GM19023 (cell line): ENCODE measurements around the gene ZNF423.

Source experiments
- ATAC-seq: cut with Tn5 transposase; IDR thresholded peaks from one replicate; pipeline ENCODE4 v1.9.1; 2021; ENCODE audit warnings: mild to moderate bottlenecking, moderate library complexity; ENCODE audit not compliant: unreplicated experiment

Gene ZNF423

DNA sequence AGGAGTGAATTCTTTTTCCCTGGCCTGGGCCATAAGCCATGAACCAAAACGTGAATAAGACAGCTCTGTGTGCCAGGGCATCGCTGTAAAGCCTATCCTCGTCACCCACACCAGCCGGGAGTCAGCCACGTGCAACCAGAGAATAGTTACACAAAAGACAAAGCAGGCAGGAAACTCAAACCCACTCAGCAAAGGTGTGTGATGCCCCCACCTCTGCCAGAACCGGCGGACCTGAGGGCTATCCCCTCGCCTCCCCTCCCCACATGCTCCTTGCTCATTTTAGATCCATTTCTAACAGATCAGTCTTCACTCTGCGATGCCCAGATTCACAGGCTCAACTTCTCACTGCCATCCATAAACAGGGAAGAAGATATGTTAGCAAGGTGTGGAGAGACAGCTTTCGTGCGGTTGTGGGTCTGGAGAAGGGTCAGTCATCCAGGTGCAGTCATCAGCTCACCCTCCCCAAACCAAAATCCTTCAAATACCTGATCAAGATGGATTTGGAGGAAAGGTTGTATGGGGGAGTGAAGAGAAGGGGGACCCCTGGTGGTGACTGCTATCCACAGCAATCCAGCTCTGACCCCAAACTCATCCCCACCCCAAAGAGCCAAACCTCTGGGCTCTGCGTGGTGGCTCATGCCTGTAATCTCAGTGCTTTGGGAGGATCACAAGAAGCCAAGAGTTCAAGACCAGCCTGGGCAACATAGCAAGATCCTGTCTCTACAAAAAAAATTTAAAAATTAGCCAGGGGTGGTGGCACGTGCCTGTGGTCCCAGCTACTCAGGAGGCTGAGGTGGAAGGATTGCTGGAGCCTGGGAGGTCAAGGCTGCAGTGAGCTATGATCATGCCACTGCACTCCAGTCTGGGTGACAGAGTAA, 263.1 kb downstream of the ZNF423 start:
- no peak for ATAC-seq

DNA sequence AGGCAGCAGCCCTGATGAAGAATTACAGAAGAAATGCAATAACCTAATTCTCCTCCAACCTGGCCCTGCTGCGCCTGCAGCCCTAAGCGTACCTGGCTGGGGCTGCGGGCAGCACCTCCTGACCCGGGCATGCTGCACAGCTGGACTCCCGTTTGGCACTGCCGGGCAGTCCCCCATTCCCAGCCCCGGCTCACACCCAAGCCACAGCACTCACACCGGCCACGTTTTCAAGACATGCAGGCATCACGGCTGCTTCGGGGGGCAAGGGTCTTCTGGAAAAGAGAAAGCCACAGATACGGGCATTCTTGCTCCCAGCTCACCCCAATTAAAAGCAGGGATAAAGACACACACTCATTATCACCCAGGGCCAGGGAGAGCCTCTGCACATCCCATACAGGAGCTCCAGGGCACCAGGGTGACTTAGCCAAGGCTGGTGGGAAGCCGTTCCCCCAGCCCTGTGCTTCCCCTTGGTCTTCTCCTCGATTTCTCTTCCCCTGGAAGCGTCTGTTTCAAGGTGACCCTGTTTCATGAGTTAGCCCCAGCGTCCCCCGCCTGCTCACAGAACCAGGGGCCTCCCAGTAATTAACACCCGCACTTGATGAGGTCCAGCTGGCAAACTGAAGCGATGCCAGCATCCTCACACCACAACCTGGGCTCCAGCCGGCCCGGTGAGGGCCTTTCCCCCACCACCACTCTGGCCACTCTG, 265.6 kb downstream of the ZNF423 start:
- no peak for ATAC-seq

DNA sequence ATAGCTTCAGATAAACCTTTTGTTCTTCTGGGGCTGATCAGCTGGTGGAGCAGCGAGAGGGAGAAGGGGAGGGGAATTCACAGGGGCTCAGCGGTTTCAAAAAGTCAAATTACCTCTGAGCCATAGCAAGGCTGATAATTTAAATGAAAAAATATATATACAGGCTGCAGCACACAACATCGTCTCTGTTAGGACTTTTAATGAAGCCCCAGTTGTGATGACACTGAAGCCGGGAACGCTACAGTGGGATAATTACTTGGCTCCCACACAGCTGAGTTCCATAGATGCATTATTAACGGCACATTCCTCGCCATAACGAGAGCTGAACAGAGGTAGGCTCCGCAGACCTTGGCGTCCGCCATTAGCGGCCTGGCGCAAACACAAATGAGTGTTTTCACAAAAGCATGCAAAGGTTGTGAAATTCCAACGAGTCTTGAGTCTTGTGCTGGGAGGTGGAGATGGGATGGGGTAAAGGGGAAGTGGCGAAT, 266.3 kb downstream of the ZNF423 start:
- ATAC-seq = no peak

DNA sequence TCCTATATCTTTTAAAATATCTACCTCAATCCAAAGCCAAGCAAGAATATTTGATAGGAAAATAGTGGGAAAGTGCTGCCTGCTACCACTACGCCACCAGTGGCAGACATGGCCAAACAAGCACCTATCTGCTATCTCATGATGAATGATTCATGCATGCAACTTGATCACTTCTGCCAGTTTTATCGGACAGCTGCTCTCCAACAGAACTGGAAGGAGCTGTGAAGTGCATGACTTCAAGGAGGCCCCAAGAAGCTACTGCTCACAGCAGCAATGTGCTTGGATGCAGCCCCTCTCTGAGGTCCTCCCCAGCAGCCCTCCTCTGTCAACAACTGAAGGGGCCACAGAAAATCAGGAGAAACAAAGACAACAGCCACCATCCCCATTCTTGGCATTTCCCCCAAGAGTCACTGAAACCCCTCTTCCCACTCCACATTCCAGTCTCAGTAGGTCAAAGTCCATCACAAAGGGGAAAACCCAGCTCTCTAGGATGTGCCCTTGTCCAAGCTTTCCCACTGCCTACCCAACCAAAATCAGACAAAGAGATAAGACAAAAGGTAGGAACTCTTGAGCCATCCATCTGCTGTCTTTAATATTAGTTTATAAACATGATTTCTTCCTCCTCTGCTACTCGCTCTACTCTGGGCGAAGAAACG, 267.1 kb downstream of the ZNF423 start:
- ATAC-seq = no peak

- no peak for ATAC-seq
Observed at GRCh38 chr16:49588026-49588425, 267.9 kb downstream of the ZNF423 start.

DNA sequence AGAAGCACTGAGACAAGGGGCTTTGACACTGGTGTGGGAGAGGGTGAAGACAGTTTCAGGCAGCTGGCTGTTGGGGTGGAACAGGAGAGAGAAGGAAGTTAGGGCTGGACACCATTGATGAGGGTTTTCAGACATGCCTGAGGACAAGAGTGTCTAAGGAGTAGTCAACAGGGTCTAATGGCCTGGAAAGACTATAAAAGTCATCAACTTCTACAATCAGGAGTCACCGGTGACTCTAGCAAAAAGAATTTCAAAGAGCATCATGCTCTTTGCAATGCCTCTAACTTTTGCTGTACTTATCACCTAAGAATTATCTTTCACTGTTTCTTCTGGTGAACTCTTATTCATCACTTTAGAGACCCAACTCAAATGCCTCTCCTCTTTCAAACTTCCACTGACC, 268.4 kb downstream of the ZNF423 start:
- no peak for ATAC-seq

GRCh38 chr16:49586466-49587450, 269.2 kb downstream of the ZNF423 start:
- no peak for ATAC-seq

- ATAC-seq = no peak
Observed at GRCh38 chr16:49585143-49585832, 270.6 kb downstream of the ZNF423 start.

DNA sequence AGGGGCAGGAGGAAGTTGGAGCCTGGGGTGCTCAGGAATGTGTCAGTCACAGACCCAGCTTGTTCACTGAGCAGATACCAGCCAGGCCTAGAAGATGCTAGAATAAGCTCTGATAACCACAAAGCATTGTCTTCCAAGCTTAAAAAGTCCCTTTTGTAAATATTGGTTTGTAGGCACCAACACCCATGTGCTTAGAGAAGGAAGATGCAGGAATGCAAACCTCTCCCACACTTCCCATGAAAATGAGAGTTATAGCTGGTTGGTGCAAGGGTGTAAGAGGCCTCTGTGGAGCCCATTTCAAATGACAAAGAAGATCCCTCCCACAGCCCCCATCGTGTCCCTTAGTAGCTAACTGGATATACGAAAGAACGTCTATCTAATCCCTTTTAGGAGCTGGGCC, 272.0 kb downstream of the ZNF423 start:
- no peak for ATAC-seq

GRCh38 chr16:49581630-49582298, 274.1 kb downstream of the ZNF423 start:
- no peak for ATAC-seq

DNA sequence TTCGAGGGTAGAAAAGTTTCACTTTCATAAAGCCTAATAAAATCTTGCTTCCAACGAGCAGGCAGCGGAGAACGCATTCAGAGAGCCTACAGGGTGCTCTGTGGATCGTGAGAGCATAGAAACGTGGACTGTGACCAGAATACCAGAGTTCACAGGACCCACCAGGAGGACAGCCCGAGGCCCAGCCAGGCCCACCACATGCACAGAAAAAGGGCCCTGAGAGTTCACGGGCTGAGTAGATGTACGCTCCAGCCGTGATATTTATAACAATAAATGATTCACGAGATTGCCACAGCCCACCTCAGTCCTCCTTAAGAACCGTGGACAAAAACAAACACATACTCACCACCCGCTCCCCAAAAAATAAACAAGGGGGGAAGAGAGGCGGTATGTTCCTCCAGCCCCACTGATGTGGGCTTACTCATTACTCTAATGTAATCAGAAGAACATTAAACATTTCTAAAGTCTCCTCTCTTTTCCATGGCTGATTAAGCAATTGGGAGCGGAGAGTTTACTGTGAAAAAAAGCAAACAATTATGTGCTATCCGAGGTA, 275.1 kb downstream of the ZNF423 start:
- ATAC-seq = no peak

GRCh38 chr16:49578435-49579024, 277.4 kb downstream of the ZNF423 start:
- no peak for ATAC-seq

- no peak for ATAC-seq
Observed at GRCh38 chr16:49578018-49578417, 277.9 kb downstream of the ZNF423 start.

DNA sequence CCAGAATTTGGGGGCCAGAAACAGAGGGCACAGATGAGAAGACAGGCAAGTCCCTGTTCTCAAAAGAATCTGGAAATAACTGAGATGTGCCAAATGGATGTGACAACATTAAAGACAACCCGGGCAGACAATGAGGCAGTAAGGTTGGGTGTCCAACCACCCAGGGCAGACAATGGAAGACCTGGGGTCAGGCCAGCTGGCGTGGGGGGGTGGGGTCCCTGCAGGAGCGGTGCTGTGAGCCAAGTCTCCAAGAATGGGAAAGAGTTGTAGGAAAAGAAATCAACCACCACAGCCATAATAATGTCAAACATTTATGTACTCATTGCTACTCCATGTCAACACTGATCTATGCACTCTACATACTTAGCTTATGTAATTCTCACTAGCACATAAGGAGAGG, 279.0 kb downstream of the ZNF423 start:
- no peak for ATAC-seq

DNA sequence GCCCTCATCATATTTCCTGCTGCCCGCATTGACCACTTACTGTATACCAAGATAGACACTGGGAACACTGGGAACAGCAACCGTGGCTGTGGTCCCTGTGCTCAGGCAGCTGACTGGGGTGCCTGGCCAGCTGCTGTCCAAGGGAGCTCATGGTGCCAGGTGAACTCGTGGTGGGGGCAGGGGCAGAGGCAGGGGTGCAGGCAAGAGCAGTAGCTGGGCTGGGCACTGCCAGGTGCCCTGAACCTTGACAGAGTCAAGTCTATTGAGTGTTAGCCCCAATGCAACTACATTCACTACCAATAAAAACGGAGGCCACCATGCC, 279.8 kb downstream of the ZNF423 start:
- no peak for ATAC-seq

DNA sequence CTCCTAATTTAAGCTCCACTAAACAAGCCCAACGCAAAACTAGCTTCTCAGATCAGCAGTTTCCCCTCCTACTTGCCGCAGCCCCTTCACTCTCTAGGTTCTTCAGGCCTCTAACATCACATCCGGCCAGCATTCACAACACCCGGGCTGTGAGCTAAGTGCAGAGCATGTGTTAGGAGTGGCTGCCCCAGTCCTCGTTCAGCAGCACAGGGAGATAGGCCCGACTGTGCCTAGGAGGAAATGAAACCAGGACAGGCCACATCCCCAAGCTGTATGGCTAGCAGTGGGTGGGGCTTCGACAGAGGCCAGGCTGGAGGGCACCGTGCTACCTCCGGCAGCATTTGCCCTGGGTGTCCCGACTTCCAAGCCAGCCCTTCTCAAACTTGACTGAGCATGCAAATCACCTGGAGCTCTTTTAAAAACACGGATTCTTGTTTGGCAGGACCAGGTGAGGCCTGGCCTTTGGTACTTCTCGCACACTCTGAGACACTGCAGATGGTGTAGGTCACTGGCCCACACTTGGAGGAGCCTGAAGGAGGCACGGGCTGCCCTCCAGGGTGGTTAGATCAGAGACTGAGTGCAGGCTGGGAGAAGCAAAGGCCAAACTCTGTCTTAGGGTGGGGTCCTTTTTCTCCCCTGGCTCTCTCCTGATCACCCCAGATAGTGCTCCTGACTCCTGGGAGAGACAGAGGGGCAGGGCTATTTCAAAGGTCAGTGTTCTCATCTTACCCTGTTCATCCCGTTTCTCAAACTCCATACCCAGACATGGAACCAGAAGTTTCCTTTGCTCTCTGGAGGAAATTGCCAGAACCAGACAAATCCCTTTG, 280.4 kb downstream of the ZNF423 start:
- ATAC-seq = peak; percentile 97

DNA sequence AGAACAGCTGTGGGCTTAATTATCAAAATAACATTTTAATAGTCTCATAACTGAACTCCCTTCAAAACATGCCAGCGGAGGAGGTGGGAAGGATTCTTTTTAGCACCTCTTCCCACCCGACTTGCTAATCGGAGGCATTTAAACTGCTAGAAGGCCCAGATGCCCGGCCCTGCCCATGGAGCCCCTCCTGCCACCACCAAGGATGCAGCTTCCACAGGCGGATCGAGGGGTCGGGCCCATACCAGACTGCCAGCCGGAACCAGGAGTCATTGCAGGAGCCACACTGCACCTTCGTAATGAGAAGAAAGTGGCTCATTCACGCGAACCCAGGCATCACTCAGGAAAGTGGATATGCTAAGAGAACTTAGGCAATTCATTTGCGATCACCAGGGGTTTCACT, 281.1 kb downstream of the ZNF423 start:
- no peak for ATAC-seq

GRCh38 chr16:49567950-49568349, 288.0 kb downstream of the ZNF423 start:
- no peak for ATAC-seq
